AG09319 (cell line): ENCODE measurements around the gene MMS22L.

Experiments
- DNase-seq: peaks from one replicate; pipeline ENCODE4 v3.0.0-alpha.2; 2010; ENCODE audit warnings: low read depth; ENCODE audit errors: extremely low read depth
- TF ChIP-seq, protein P1 (sequence below): IDR thresholded peaks from 2 replicates; pipeline ENCODE4 v1.5.1; 2011; ENCODE audit warnings: low read depth, mild to moderate bottlenecking, inconsistent platforms, low read length, moderate library complexity

Gene MMS22L

DNA sequence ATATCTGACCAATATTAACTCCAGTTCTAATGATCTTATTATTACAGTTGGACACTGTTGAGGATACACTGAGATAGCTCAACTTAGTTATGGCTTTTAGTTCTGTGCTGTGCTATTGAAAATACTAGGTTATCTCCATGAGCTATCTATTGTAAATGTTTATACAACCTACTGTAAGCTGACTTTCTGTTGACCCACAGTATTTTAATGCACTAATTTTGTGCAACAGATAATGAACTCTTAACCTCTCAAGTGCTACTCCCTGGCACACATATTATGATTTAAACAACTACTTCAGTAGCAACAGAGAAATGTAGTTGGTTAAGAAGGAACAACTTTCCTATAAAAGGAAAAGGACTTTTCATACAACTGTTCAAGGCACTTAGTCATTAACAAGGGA is 5.2 kb upstream of the MMS22L start:
- TF ChIP-seq, protein P1, sequence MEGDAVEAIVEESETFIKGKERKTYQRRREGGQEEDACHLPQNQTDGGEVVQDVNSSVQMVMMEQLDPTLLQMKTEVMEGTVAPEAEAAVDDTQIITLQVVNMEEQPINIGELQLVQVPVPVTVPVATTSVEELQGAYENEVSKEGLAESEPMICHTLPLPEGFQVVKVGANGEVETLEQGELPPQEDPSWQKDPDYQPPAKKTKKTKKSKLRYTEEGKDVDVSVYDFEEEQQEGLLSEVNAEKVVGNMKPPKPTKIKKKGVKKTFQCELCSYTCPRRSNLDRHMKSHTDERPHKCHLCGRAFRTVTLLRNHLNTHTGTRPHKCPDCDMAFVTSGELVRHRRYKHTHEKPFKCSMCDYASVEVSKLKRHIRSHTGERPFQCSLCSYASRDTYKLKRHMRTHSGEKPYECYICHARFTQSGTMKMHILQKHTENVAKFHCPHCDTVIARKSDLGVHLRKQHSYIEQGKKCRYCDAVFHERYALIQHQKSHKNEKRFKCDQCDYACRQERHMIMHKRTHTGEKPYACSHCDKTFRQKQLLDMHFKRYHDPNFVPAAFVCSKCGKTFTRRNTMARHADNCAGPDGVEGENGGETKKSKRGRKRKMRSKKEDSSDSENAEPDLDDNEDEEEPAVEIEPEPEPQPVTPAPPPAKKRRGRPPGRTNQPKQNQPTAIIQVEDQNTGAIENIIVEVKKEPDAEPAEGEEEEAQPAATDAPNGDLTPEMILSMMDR, result no peak
- DNase-seq, result no peak

GRCh38 chr6:97282238-97282725 is 734 bp downstream of the MMS22L start:
- TF ChIP-seq, protein P1, result no peak
- no peak for DNase-seq

GRCh38 chr6:97280766-97281165 is 2.2 kb downstream of the MMS22L start:
- TF ChIP-seq, protein P1, result no peak
- no peak for DNase-seq

GRCh38 chr6:97275804-97276203 is 7.2 kb downstream of the MMS22L start:
- TF ChIP-seq, protein P1, result no peak

GRCh38 chr6:97269821-97270220 is 13.2 kb downstream of the MMS22L start:
- no peak for DNase-seq
- TF ChIP-seq, protein P1, result no peak

More at GRCh38 chr6:97275804-97276203, 7.2 kb downstream of the MMS22L start:
- DNase-seq, result no peak

GRCh38 chr6:97262676-97263075 is 20.3 kb downstream of the MMS22L start:
- DNase-seq, result no peak
- TF ChIP-seq, protein P1, result no peak

DNA sequence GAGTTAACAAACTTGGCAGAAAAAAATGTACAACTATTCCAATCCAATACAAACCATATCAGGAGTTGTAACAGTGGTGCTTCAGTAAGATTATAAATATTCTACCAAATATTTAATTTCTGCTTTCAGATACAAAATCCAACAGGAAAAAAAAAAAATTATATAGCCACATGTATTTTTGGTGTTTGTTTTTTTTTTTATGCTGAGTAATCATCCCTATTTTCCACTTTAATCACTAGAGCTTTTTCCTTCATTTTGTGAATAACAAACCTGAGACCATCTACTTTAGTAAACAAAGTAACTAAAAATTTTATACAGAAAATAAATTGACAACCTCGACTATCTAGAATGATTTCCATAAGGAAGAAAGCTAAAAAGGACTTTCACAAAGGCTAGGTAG is 36.2 kb downstream of the MMS22L start:
- no peak for DNase-seq
- TF ChIP-seq, protein P1, result no peak
